Liver (tissue), 9 donors: Measurements from ENCODE around the gene LRRK1. TPM values are rescaled to one million over a fixed set of nuclear protein-coding genes. Genes with fewer than 3 reads are reported as not detected.

Source experiments
- DNase-seq: peaks from one replicate; pipeline ENCODE4 v3.0.0-alpha.2; 2017; ENCODE audit warnings: low spot score
- H3K27ac ChIP-seq, 2 donors: one replicate each; pipeline ENCODE4 v1.7.0; 2013; ENCODE audit warnings: inconsistent platforms in 2 of 2, low read length in 2 of 2, control low read depth in 1 of 2, low read depth in 1 of 2, mild to moderate bottlenecking in 1 of 2
- H3K27me3 ChIP-seq, 4 donors: one replicate each; pipeline versions ENCODE4 v1.6.1 to v1.7.0; 2013; ENCODE audit warnings: low read length in 3 of 4, inconsistent platforms in 1 of 4, mild to moderate bottlenecking in 1 of 4, moderate library complexity in 1 of 4; ENCODE audit not compliant: control insufficient read depth in 4 of 4, insufficient read depth in 4 of 4
- H3K36me3 ChIP-seq, 4 donors: one replicate each; pipeline versions ENCODE4 v1.6.1 to v1.7.0; 2013; ENCODE audit warnings: low read length in 3 of 4, mild to moderate bottlenecking in 3 of 4, low read depth in 1 of 4, moderate library complexity in 1 of 4; ENCODE audit not compliant: control insufficient read depth in 4 of 4, insufficient read depth in 3 of 4
- H3K4me1 ChIP-seq, 4 donors: one replicate each; pipeline versions ENCODE4 v1.6.1 to v1.7.0; 2013; ENCODE audit warnings: low read length in 3 of 4, mild to moderate bottlenecking in 3 of 4, moderate library complexity in 1 of 4; ENCODE audit not compliant: control insufficient read depth in 4 of 4, insufficient read depth in 4 of 4
- H3K4me3 ChIP-seq, 3 donors: one replicate each; pipeline versions ENCODE4 v1.6.1 to v1.7.0; 2013; ENCODE audit warnings: low read length in 3 of 3, control low read depth in 1 of 3, low read depth in 1 of 3, mild to moderate bottlenecking in 1 of 3
- H3K9ac ChIP-seq, 2 donors: one replicate each; pipeline ENCODE4 v1.7.0; 2013; ENCODE audit warnings: low read length in 2 of 2, mild to moderate bottlenecking in 2 of 2, moderate library complexity in 2 of 2, control low read depth in 1 of 2, low read depth in 1 of 2
- H3K9me3 ChIP-seq, 4 donors: one replicate each; pipeline versions ENCODE4 v1.6.1 to v1.7.0; 2013; ENCODE audit warnings: low read length in 3 of 4; ENCODE audit not compliant: control insufficient read depth in 4 of 4
- EGR1 ChIP-seq, 2 donors: IDR thresholded peaks; 2 replicates each; pipeline ENCODE4 v1.6.1; 2016 to 2018; ENCODE audit warnings: antibody characterized with exemption in 2 of 2, low read depth in 2 of 2
- FOXA1 ChIP-seq: IDR thresholded peaks from 2 replicates; pipeline ENCODE4 v1.6.1; 2016; ENCODE audit warnings: antibody characterized with exemption
- FOXA2 ChIP-seq: IDR thresholded peaks from 2 replicates; pipeline ENCODE4 v1.6.1; 2016; ENCODE audit warnings: antibody characterized with exemption
- GABPA ChIP-seq, 2 donors: IDR thresholded peaks in 1 of 2; conservative IDR thresholded peaks in 1 of 2; 2 replicates each; pipeline ENCODE4 v1.6.1; 2016; ENCODE audit warnings: antibody characterized with exemption in 2 of 2, mild to moderate bottlenecking in 1 of 2, moderate library complexity in 1 of 2
- HNF4G ChIP-seq: IDR thresholded peaks from 2 replicates; pipeline ENCODE4 v1.6.1; 2016; ENCODE audit warnings: antibody characterized with exemption
- JUND ChIP-seq, 2 donors: IDR thresholded peaks; 2 replicates each; pipeline ENCODE4 v1.6.1; 2016; ENCODE audit warnings: antibody characterized with exemption in 2 of 2
- RAD21 ChIP-seq, 2 donors: IDR thresholded peaks; 2 replicates each; pipeline ENCODE4 v1.6.1; 2016; ENCODE audit warnings: antibody characterized with exemption in 2 of 2, mild to moderate bottlenecking in 2 of 2
- SP1 ChIP-seq: IDR thresholded peaks from 2 replicates; pipeline ENCODE4 v1.6.1; 2018; ENCODE audit warnings: antibody characterized with exemption, mild to moderate bottlenecking
- TAF1 ChIP-seq: conservative IDR thresholded peaks from 2 replicates; pipeline ENCODE4 v1.6.1; 2016; ENCODE audit warnings: antibody characterized with exemption, mild to moderate bottlenecking
- YY1 ChIP-seq: IDR thresholded peaks from 2 replicates; pipeline ENCODE4 v1.6.1; 2016; ENCODE audit warnings: antibody characterized with exemption, mild to moderate bottlenecking
- WGBS: extraction: QIAGEN DNeasy Blood & Tissue Kit; methylation state at CpG from one replicate; pipeline ENCODE4 v1.1.7; 2013; 5-methylcytosine and 5-hydroxymethylcytosine counted together
- polyA plus RNA-seq, 2 donors: library from polyadenylated mRNA; stranded (reverse) in 1 of 2; unstranded in 1 of 2; fragments of 200-250 nt in 1 of 2; fragments of >200 nt in 1 of 2; fragmentation: Nextera tagmentation in 1 of 2; extraction: Ambion mirVana in 1 of 2; gene quantifications; one replicate each; pipeline versions ENCODE4 v1.2.1 to v1.2.3, GENCODE V29; 2013 to 2015
- total RNA-seq, 2 donors: library from RNA; depleted of rRNA; stranded (reverse); fragments of >200 nt; gene quantifications; one replicate each; pipeline ENCODE4 v1.2.3, GENCODE V29; 2014
- TF ChIP-seq, protein P1 (sequence below): IDR thresholded peaks from 2 replicates; pipeline ENCODE4 v1.6.1; 2016; ENCODE audit warnings: antibody characterized with exemption
- TF ChIP-seq, protein P2 (sequence below): IDR thresholded peaks from 2 replicates; pipeline ENCODE4 v1.6.1; 2016; ENCODE audit warnings: antibody characterized with exemption, mild to moderate bottlenecking
- TF ChIP-seq, protein P3 (sequence below): IDR thresholded peaks from 2 replicates; pipeline ENCODE4 v1.6.1; 2016; ENCODE audit warnings: antibody characterized with exemption
- TF ChIP-seq, protein P4 (sequence below): fragments of 150-350 bp; IDR thresholded peaks from 2 replicates; pipeline ENCODE4 v1.5.1; 2017; ENCODE audit warnings: improper control_type of control experiment, low read depth, low read length; ENCODE audit not compliant: missing input control
- TF ChIP-seq, protein P5 (sequence below): IDR thresholded peaks from 2 replicates; pipeline ENCODE4 v1.6.1; 2016; ENCODE audit warnings: antibody characterized with exemption
- donor health status: healthy.
- donor health status: healthy.
- donor health status: healthy.
- donor health status: healthy.
- donor health status: healthy.

Gene LRRK1
- total and polyA plus RNA-seq, 4 donors: 1.2 to 4.4 (median 2.7) TPM

DNA sequence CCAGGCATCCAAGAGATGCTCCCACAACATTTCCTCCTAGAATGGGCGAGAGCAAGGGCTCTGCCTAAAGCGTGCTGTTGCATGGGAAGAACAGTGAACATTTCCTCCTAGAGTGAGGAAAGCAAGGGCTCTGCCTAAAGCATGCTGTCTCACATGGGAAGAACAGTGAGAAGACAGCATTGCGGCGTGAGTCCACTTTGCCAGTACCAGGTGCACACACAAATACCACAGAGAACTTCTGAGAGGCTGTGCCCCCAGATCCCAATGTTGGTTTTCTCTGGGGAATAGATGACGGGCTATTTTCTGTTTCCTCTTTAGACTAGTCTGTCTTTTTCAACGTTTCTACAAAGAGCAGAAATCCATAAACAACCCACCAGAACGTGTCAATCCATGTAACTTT, 142.9 kb downstream of the LRRK1 start:
- no peak overlapping the region for H3K4me3 ChIP-seq
- H3K4me1 ChIP-seq: no peaks in the 10 kb centered on the region
- no peak overlapping the region for H3K27ac ChIP-seq
- 79% methylated on average over 7 of the region's 7 CpGs for WGBS
- DNase-seq: no peak
- TF ChIP-seq SP1 (no peak), YY1 (no peak), HNF4G (no peak), FOXA1 (no peak), GABPA (IDR thresholded peaks at IDR 0.05 in 1 of 2, conservative IDR thresholded peaks at IDR 0.05 in 1 of 2) (no peak), TAF1 (no peak), FOXA2 (no peak), JUND (IDR thresholded peaks at IDR 0.05) (no peak), RAD21 (IDR thresholded peaks at IDR 0.05) (no peak), EGR1 (IDR thresholded peaks at IDR 0.05; ENCODE audit: low read depth in 2 of 2) (no peak)
- TF ChIP-seq, protein P1, sequence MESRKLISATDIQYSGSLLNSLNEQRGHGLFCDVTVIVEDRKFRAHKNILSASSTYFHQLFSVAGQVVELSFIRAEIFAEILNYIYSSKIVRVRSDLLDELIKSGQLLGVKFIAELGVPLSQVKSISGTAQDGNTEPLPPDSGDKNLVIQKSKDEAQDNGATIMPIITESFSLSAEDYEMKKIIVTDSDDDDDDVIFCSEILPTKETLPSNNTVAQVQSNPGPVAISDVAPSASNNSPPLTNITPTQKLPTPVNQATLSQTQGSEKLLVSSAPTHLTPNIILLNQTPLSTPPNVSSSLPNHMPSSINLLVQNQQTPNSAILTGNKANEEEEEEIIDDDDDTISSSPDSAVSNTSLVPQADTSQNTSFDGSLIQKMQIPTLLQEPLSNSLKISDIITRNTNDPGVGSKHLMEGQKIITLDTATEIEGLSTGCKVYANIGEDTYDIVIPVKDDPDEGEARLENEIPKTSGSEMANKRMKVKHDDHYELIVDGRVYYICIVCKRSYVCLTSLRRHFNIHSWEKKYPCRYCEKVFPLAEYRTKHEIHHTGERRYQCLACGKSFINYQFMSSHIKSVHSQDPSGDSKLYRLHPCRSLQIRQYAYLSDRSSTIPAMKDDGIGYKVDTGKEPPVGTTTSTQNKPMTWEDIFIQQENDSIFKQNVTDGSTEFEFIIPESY: no peak
- TF ChIP-seq, protein P2, sequence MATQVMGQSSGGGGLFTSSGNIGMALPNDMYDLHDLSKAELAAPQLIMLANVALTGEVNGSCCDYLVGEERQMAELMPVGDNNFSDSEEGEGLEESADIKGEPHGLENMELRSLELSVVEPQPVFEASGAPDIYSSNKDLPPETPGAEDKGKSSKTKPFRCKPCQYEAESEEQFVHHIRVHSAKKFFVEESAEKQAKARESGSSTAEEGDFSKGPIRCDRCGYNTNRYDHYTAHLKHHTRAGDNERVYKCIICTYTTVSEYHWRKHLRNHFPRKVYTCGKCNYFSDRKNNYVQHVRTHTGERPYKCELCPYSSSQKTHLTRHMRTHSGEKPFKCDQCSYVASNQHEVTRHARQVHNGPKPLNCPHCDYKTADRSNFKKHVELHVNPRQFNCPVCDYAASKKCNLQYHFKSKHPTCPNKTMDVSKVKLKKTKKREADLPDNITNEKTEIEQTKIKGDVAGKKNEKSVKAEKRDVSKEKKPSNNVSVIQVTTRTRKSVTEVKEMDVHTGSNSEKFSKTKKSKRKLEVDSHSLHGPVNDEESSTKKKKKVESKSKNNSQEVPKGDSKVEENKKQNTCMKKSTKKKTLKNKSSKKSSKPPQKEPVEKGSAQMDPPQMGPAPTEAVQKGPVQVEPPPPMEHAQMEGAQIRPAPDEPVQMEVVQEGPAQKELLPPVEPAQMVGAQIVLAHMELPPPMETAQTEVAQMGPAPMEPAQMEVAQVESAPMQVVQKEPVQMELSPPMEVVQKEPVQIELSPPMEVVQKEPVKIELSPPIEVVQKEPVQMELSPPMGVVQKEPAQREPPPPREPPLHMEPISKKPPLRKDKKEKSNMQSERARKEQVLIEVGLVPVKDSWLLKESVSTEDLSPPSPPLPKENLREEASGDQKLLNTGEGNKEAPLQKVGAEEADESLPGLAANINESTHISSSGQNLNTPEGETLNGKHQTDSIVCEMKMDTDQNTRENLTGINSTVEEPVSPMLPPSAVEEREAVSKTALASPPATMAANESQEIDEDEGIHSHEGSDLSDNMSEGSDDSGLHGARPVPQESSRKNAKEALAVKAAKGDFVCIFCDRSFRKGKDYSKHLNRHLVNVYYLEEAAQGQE: no peak
- TF ChIP-seq, protein P3, sequence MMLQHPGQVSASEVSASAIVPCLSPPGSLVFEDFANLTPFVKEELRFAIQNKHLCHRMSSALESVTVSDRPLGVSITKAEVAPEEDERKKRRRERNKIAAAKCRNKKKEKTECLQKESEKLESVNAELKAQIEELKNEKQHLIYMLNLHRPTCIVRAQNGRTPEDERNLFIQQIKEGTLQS: no peak
- TF ChIP-seq, protein P4, sequence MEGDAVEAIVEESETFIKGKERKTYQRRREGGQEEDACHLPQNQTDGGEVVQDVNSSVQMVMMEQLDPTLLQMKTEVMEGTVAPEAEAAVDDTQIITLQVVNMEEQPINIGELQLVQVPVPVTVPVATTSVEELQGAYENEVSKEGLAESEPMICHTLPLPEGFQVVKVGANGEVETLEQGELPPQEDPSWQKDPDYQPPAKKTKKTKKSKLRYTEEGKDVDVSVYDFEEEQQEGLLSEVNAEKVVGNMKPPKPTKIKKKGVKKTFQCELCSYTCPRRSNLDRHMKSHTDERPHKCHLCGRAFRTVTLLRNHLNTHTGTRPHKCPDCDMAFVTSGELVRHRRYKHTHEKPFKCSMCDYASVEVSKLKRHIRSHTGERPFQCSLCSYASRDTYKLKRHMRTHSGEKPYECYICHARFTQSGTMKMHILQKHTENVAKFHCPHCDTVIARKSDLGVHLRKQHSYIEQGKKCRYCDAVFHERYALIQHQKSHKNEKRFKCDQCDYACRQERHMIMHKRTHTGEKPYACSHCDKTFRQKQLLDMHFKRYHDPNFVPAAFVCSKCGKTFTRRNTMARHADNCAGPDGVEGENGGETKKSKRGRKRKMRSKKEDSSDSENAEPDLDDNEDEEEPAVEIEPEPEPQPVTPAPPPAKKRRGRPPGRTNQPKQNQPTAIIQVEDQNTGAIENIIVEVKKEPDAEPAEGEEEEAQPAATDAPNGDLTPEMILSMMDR: no peak
- TF ChIP-seq, protein P5, sequence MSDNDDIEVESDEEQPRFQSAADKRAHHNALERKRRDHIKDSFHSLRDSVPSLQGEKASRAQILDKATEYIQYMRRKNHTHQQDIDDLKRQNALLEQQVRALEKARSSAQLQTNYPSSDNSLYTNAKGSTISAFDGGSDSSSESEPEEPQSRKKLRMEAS: no peak
- peaks cover 0 to 4% (median 2%) of the 10 kb centered on the region in 4 donors for H3K36me3 ChIP-seq
- no peak overlapping the region for H3K9ac ChIP-seq
- no peaks in the 10 kb centered on the region for H3K9me3 ChIP-seq
- H3K27me3 ChIP-seq: no peaks in the 10 kb centered on the region

DNA sequence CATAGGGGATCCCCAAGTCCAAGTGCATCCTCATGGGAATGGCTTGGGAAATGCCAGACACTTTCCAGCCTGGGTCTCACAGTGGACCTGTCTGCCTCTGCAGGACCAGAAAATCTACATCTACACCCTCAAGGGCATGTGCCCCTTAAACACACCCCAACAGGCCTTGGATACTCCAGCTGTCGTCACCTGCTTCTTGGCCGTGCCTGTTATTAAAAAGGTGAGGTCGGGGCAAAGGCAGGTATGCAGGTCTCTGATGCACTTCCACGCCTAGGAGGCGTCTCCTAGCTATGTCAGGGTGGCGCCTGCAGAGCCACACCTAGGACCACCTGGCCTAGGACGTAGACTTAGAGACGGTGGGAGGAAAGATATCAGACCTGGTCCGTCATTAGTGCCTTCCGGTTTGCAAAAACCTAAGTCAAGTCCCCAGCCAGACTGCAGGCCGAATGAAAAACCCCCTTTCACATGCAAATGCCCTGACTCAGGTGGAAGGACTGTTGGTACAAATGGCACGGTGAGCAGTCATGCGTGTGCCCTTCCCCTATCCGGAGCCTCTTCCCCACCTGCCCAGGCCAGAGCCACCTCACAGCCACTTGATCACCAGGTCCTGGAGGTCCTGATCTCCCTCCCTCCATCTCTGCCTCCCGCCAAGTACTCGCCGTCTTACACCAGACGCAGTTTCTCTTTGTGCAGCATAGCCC, 143.5 kb downstream of the LRRK1 start:
- no peaks in the 10 kb centered on the region for H3K27me3 ChIP-seq
- no peak overlapping the region for H3K27ac ChIP-seq
- no peak overlapping the region for H3K9ac ChIP-seq
- WGBS: 91% methylated on average over 18 of the region's 18 CpGs
- DNase-seq: no peak
- H3K4me3 ChIP-seq: no peak overlapping the region
- H3K36me3 ChIP-seq: peaks cover 0 to 4% (median 2%) of the 10 kb centered on the region in 4 donors
- no peaks in the 10 kb centered on the region for H3K4me1 ChIP-seq
- TF ChIP-seq FOXA1: no peak
- H3K9me3 ChIP-seq: no peaks in the 10 kb centered on the region
